Activated T-cell treated with anti-CD3 and anti-CD28 coated beads, Interleukin-2, amount 50 U/mL, for 48 hours (primary cell): Measurements from ENCODE around the gene RBM47.
"Not testable (repeated sequence)": the region's sequence is repeated elsewhere in the genome, so short reads cannot be mapped to it uniquely, and the experiment has no call there.

ENCODE experiments used
- DNase-seq, 2 experiments: peaks; one replicate each; pipeline ENCODE4 v3.0.0-alpha.2; 2020

RBM47 gene

GRCh38 chr4:40434126-40434687 lies 195.5 kb downstream of the RBM47 start:
- no peak for DNase-seq

DNA sequence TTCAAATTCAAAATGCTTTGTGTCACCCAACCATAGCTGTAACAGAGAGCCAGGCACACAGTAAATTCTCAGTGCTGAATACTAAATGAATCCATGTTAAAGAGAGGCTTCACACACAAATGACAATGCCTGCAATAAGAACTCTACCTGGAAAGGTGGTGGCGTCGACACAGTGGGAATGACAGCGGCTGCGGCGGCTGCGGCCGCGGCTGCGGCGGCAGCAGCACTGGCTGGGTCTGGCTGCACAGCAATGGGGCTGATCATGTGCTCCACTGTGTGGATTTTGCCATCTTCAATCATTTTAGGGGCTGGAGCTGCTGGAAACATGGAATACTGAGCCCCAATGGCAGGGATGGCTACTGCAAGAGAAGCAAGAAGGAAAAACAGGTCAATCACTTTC lies 197.2 kb downstream of the RBM47 start:
- no peak for DNase-seq

GRCh38 chr4:40427871-40428270 lies 201.8 kb downstream of the RBM47 start:
- not testable (repeated sequence) for DNase-seq

DNA sequence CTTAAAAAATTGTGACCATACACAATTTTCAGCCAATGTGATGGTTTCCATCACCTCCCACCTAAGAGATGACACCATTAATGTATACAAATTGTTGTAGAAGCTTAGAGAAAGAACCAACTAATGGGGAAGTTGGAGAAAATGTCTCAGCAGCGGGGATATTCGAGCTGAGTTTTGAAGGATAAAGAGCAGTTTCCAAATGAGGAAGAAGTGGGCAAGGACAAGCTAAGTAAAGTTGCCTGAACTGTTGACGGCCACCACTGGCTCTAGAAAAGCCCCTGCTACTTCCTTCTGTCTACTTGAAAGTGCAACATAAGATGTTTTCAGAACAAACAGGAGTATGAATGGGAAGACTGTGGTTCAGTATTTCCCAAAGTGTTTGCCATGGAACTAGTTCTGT lies 202.5 kb downstream of the RBM47 start:
- no peak for DNase-seq

DNA sequence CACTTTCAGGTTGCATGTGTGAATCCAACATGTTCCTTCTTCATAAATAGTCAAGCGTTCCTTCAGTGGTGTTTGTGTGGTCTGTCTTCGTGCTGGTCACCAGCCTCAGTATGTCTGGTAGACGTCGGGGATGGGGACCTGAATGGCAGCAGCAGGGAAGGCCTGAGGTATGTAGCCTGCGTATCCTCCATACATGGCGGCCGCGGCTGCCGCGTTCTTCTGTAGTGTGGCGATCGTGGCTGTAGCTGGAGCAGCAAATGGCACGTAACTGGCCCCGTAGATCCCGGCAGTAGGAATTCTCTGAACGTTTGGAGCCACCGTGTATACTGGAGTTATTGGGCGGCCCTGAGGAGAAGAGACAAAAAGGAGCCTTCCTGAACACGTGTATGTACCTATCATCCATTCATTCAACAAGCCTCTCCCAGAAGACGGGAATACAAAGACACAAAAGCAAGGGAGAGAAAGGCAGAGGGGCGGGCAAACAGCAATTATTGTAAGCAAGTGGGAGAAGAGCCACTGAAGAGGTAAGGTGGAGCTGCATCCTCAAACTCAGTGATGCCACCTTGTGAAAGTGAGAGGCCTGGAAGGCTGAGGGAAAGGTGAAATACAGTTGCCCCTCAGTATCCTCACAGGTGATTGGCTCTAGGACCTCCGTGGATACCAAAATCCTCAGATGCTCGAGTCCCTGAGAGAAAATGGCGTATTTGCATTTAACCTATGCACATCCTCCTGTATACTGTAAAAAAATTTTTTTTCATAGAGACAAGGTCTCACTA lies 203.7 kb downstream of the RBM47 start:
- DNase-seq: no peak

DNA sequence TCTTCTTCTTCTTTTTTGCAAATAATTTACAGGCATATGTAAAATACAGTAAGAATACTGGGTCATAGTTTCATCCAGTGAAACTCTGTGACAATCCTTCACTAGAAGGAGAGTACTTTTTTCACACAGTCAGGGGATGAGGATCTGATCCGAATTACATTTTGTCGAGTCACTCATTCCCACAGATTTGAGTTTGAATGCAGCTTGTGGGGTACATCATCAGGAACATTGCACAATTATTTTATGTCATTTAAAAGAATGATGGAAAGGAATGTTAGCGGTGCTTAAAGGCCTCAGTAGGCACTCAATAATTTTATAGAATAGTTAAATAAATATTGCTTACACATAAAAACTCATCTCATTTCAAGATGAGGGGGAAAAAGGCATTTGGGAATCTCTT lies 205.9 kb downstream of the RBM47 start:
- DNase-seq: no peak

- DNase-seq: no peak
Measured at GRCh38 chr4:40421839-40422708, 207.6 kb downstream of the RBM47 start.

DNA sequence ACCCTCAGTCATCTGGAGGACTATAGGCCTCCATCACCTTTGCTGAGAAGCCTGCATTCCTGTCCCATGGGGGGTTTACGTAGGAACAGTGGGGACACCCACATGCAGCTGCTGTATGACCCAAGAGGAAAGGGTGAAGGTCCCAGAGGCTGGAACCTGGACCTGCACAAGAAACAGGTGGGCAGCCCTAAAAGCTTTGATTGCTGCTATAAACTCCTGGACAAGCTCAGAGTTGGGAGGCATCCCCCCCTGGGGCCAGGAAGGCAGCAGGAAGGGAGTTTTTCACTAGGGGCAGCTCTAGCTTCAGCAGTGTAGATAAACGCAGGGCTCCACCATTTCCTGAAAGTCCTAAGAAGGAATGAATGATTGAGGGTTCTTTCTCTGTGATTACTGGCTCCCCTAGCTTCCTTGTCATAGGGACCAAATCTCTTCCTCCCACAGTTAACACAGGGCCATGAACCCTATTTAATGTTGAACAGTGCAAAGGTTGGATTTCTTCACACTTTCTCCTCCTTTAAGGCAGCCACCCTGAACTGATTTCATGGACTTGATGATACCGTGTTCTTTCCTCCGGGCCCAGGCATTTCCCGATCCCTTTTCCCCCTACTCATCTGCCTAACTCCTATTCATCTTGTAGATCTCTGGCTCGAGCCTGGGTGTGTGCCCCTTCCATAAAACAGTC lies 210.3 kb downstream of the RBM47 start:
- DNase-seq: no peak

DNA sequence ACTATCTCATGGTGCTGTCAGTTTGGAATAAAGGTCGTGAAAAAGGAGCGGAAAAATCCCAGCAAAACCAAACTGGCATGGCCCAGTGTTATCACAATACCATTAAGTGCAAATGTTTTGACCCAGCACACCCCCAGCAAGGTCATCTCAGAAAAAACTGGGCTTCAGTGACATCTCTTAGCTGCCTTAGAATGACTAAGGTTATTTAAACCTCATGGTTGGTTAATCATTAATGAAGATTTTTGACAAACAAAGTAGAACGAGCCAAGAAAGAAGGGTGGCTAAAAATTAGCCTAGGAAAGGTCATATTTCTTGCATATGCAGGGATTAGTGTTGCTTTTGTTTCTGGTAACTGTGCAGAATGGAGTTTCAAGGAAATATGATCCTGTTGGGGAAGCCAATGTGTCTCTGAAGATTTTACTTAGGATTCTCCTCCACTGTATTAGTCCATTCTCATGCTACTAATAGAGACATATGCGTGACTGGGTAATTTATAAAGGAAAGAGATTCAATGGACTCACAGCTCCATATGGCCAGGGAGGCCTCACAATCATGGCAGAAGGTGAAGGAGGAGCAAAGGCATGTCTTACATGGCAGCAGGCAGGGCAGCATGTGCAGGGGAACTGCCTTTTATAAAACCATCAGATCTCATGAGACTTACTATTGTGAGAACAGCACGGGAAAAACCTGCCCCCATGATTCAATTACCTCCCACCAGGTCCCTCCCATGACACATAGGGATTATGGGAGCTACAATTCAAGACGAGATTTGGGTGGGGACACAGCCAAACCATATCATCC lies 211.0 kb downstream of the RBM47 start:
- no peak for DNase-seq

- no peak for DNase-seq
Measured at GRCh38 chr4:40417941-40418340, 211.7 kb downstream of the RBM47 start.

- no peak for DNase-seq
Measured at GRCh38 chr4:40414673-40415072, 215.0 kb downstream of the RBM47 start.

- DNase-seq: no peak
Measured at GRCh38 chr4:40412866-40413795, 216.5 kb downstream of the RBM47 start.

- DNase-seq: no peak
Measured at GRCh38 chr4:40412388-40412787, 217.3 kb downstream of the RBM47 start.

- DNase-seq: no peak
Measured at GRCh38 chr4:40409835-40410234, 219.8 kb downstream of the RBM47 start.

- DNase-seq: not testable (repeated sequence)
Measured at GRCh38 chr4:40407468-40407867, 222.2 kb downstream of the RBM47 start.

- no peak for DNase-seq
Measured at GRCh38 chr4:40406340-40406739, 223.3 kb downstream of the RBM47 start.

DNA sequence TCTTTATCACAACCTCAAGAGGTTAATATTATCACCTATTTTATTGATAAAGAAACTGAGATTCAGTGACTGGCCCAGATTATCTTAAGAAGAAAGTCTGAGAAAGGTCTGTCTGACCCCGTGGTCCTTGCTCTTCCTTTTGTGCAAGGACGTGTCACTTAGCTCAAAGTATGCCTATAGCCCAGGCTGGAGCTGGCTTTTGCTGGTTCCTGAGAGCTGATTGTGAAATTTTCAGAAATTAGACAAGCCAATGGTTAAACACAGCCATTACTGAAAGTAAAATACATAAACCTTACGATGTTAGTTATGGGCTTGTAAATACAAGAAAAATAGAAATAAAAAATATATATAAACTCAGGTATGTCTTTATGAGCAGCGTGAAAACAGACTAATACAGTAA lies 224.5 kb downstream of the RBM47 start:
- DNase-seq: no peak

- no peak for DNase-seq
Measured at GRCh38 chr4:40403081-40403480, 226.6 kb downstream of the RBM47 start.

DNA sequence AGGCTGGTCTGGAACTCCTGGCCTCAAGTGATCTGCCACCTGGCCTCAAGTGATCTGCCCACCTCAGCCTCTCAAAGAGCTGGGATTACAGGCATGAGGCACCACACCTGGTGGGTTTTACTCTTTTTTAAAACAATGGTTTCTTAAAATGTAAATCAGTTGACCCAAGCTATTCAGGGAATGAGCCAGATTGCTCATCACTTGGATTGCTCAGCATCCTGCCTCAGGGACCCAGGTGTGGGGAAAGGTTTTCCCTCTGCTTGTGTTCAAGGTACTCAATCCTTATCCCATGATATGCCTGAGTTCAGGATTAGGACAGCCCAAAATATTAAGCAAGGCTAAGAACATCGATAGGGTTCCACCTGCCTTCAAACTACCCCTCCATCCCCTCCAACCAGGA lies 227.1 kb downstream of the RBM47 start:
- no peak for DNase-seq

DNA sequence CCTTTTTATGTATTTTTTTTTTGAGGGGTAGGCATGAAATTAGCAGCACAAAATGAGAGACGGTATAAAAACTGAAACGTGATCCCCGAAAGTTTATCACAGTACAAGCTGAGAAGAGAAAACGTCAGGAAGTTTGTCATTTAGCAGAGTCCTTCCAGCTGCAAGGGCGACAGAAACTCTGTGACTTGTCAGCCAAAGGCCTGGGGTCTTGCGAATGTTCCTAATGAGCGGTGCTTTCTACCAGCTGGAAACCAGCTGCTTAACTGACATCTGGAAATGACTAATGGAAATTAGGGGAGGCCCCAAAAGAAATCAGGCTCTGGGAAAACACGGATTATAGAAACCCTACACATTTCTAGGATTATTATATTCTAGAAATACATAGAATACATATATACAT lies 228.0 kb downstream of the RBM47 start:
- no peak for DNase-seq

- no peak for DNase-seq
Measured at GRCh38 chr4:40401096-40401495, 228.6 kb downstream of the RBM47 start.
